NCI-H748 (cell line): ENCODE data around the gene SAPCD1.

Experiments
- DNase-seq: peaks from one replicate; lab custom pipeline; 2025; ENCODE audit not compliant: unreplicated experiment; lab: John Stamatoyannopoulos, UW

SAPCD1 gene

DNA sequence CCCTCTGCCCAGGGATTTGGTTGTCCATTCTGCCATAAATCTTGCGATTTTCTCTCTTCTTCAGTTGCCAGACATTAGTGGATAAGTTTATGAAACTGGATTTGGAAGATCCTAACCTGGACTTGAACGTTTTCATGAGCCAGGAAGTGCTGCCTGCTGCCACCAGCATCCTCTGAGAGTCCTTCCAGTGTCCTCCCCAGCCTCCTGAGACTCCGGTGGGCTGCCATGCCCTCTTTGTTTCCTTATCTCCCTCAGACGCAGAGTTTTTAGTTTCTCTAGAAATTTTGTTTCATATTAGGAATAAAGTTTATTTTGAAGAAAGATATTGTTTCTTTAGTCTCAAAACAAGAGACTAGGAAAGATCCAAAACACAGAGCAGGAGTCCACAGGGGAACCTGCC is at the start of gene SAPCD1:
TSS of gene SAPCD1 (plus strand) at position 301 of the 400 bp plus-strand sequence. CDS start 399 bp downstream, outside the sequence.
- DNase-seq = no peak

- no peak for DNase-seq
Observed at GRCh38 chr6:31713465-31713864, 49.0 kb upstream of the SAPCD1 start.

DNA sequence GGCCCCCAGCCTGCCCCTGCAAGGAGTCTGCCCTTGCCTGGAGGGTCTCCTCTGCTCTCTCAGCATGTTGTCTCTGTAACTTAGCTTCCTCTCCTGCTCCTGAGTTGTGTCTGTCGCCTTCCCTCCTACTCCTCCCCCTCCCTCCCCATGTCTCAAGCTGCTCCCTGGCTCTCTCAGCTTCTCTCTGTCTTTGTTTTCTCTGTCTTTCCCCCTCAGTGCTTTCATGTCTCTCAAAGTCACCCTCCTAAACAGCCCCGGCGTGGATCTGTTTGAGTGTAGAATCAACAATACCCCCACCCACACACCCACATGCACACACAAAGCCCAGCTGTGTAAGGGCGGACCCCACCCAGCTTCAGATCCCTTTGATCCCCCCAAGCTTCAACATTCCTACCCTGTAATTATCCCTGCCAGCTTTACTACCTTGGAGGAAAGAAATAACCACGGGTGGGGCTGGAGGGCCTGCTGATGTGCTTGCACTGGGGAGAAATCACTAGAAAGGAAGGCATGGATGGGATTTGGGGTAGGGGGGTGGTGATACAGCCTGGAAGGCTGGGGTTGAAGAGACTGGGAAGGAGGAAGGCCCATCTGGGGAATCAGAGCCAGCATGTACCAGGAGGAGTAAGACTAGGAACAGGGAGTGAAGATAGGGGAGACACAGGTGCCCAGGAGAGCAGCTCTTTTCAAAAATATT is 48.3 kb upstream of the SAPCD1 start:
- DNase-seq = peak; percentile 96

GRCh38 chr6:31715022-31715958 is 47.2 kb upstream of the SAPCD1 start, which contains the start of gene LY6G6D:
TSS of gene LY6G6D (plus strand) at chr6:31715348. CDS start at chr6:31715356, 8 bp downstream.
- DNase-seq = no peak

- peak; percentile 54 for DNase-seq
Observed at GRCh38 chr6:31717499-31718222, 44.8 kb upstream of the SAPCD1 start.

GRCh38 chr6:31718265-31718664 is 44.2 kb upstream of the SAPCD1 start:
- DNase-seq = peak; percentile 96

DNA sequence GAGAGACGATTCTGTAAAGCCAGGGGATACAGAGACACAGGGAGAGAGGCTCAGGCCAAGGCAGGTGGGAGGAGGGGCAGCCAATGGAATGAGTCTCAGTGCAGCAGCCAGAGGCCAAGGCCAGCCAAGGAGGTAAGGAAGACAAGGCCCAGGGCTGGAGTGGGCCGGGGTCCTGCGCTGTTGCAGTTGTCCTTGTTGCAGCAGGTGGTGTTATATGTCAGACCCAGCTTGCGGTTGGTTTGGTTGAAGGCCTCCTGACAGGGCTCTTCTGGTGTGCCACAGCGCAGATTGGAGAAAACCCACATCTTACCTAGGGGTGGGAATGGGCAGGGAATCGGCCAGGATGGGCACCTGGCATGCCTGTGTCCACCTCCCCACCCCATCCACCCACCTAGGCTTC is 43.5 kb upstream of the SAPCD1 start:
- no peak for DNase-seq

GRCh38 chr6:31720196-31720770 is 42.2 kb upstream of the SAPCD1 start:
- DNase-seq = no peak

DNA sequence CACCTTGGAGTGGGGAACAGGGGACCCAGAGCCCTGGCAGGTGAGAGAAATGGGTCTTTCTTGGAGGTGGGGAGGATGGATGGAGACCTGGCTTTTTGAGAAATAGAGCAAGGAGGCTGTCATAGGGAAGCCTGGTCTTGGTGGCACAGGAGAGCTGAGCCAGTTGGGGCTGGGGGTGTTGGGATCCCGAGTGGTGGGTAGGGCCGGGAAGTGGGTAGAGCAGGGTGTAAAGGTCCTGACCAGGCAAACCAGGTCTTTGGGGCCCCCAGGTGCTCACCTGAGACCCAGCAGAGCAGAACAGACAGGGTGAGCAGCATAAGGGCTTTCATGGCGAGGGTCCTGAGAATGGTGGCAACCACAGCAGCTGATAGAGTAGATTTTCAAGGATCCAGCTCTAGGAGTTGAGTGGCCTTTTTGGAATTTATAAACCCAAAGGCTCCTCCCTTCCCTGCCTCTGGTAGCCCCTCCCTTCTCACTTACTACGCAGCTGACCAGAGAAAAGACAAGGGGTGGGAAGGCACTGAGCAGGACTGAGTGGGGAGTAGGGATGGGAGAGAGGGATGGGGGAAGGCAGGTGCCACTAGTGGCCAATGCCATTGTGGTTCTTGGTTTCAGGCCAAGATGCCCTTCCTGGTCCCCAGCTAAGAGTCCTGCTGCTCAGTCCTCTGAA is 41.0 kb upstream of the SAPCD1 start, which contains the start of gene LY6G6C:
TSS of gene LY6G6C (minus strand) at position 396 of the 670 bp plus-strand sequence. CDS start at position 329, 67 bp downstream.
- DNase-seq = no peak

GRCh38 chr6:31722173-31722572 is 40.3 kb upstream of the SAPCD1 start:
- no peak for DNase-seq

- no peak for DNase-seq
Observed at GRCh38 chr6:31723245-31723979, 39.0 kb upstream of the SAPCD1 start, which contains the start of gene MPIG6B. TSS of gene MPIG6B (plus strand) at chr6:31723373. CDS start at chr6:31723384, 11 bp downstream.

- DNase-seq = no peak
Observed at GRCh38 chr6:31723980-31724691, 38.3 kb upstream of the SAPCD1 start.

DNA sequence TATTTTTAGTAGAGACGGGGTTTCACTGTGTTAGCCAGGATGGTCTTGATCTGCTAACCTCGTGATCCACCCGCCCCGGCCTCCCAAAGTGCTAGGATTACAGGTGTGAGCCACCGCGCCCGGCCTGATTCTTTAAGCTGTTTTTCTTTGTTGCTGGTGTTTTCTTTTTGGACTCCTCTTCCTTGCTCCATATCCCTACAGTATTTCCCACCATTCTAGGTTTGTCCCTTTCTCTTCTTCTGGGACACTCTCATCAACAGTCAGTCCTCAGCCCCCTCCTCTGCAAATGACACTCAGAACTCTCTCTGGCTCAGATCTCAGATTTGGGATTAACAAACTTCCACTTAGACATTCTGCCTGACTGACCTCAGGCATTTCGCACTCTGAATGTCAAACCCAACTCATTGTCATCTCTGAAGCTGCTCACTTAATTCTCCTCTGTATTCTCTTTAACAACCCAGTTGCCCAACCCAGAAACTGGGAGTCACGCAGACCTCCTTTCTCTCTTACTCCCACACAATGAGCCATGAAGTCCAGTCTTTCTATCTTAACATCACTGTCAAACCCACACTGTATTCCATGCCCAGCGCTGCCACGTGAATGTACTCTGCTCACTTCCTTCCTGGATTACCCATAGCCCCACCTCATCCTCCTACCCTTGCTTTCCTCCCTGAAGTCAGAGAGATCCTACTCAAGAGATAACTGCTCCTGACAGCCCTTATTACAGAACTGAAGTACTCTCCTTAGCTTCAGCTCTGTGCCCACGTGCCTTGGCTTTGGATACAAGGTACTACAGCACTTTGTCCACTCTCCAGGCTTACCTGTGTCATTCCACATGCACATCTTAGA is 36.7 kb upstream of the SAPCD1 start:
- no peak for DNase-seq

- DNase-seq = no peak
Observed at GRCh38 chr6:31727034-31727716, 35.3 kb upstream of the SAPCD1 start.

DNA sequence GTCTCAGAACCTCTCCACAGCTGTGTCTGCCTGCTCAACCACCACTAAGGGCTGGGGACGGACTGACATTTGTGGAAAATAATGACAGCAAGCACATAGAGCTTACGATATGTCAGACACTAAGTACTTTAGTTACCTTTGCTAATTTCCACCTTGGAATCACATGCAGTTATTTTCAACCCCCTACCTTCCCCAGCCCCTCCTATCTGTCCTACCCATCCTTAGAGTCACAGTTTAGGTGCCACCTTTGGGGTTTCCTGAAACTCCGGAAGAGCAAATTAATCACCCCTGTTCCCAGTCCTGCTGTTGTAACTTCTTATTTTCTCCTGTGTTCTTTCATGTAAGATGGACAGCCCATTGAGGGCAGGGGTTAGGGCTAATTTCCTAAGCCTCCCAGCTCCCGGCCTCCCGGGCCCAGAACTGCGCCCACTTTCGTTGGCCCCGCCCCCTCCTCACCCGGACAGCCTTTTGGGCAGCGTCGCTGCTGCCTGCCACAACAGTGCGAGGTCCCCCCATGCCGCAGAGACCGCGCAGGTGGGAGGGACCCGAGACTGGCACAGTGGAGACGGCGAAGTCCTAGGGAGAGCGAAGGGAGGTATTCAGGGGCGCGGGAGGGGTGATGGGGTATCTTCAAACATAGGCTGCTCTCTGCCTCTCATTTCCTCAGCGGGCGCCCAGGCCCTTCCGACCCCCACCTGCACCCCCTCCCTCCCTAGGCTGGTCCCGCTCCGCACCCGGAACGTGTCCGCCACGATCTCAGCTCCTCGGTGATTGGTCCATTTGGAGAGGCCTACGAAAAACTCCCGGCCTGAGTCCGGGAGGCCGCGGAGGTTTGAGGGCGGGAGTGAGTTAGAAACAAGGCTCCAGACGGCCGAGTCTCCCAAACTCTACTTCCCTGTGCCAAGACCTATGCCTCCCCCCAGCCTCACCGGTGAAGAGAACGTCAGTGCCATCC is 34.5 kb upstream of the SAPCD1 start:
- DNase-seq = no peak
